ELF-1 (cell line): Measurements from ENCODE around the gene PDAP1.

Experiments
- DNase-seq: peaks from one replicate; pipeline ENCODE4 v3.0.0-alpha.2; 2016; ENCODE audit warnings: low read depth, low spot score

PDAP1 gene

DNA sequence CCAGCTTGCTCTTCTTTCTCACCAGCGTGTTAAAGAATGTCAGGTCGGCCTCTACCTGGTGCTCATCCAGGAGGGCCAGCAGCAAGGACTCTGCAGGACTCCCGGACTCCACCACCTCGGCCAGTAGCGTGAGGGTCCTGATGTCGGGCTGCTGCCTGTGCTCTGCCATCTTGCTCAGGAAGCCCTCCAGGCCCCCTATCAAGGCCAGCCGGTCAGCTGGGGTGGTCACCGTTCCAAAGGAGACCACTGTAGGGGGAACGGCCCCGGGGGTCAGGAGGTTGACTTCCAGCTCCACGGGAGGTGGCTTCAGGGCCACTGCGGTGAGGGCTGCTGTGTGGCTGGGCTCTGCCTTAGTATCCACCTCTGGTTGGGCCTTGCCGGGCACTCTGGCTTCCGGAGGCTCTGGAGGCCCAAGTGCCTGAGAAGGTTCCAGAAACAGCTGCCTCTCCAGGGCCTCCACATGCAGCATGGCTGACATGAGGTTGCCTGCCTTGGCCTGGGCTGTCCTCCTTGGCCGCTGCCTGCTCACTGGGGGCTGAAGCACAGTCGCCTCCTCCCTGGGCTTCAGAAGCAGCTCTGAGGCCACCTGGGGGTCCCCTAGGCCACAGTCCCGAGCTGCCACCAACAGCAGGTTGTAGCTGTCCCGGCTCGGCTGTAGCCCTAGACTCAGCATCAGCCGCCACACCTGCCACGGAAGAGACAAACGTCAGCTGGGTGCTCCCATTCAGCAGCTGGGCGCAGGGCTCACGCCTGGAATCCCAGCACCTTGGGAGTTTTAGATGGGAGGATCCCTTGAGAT lies 16.7 kb upstream of the PDAP1 start:
- no peak for DNase-seq

- DNase-seq = no peak
Measured at GRCh38 chr7:99422625-99423024, 14.2 kb upstream of the PDAP1 start.

- DNase-seq = no peak
Measured at GRCh38 chr7:99422186-99422585, 13.8 kb upstream of the PDAP1 start.

DNA sequence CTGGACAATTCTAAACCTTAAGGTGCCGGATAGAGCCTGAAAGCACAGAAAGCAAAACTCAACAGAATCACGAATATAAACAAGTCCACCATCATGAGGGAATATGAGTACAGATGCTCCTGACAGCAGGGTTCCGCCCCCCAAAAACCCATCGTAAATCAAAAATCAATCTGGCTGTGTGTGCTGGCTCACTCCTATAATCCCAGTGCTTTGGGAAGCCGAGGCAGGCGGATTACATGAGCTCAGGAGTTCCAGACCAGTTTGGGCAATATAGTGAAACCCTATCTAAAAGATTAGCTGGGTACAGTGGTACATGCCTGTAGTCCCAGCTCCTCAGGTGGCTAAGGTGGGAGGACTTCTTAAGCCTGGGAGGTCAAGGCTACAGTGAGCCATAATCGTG lies 12.6 kb upstream of the PDAP1 start:
- DNase-seq = no peak

- no peak for DNase-seq
Measured at GRCh38 chr7:99420213-99420612, 11.8 kb upstream of the PDAP1 start.

DNA sequence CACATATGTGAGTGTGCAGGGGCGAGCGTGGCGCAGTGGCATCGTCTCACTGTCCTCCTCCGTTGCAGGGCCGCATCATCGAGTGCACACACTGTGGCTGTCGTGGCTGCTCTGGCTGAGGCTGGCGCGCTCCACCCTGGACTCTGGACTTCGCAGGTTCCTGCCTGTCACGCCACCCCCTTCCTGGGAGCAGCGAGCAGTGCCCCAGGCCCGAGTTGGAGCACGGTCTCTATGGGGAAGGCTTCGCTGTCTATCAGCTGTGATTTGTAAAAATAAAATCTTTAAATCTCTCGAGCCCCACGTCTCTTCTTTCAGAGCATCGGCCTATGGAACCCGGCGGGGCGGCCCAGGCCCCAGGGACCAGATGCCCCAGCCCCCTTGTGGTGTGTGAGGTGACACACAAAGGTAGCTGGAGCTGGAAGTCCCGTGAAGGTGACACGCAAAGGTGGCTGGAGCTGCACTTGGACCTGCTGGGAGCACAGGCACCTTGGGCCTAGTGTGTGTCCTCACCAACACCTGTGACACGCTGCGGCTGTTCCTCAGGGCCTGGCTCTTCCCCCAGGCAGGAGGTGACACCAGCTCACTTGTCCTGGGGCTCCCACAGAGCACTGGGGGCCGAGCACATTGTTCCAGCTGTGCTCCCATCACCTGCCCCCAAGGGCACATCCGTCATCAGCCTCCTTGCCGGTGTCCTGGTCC lies 11.1 kb upstream of the PDAP1 start:
- no peak for DNase-seq

DNA sequence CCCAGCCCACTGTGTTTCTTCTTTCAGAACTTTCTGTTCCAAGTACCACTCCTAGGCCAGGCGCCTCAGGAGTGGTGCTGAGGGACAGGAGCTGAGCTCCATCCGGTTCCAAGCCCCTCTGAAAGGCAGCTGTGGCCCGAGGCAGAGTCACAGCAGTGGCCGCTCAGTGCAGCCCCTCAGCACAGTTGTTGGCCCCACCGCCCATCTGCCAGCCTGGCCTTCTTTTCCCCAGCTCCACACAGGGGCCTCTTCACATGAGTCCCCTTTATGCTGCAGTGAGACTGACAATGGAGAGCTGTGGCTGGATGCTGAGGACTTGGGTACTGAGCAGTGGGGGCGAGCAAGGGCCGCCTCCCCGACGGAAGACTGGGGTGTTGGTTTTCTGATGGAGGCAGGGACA lies 9.9 kb upstream of the PDAP1 start:
- no peak for DNase-seq

- peak; percentile 77 for DNase-seq
Measured at GRCh38 chr7:99415513-99416127, 7.2 kb upstream of the PDAP1 start.

DNA sequence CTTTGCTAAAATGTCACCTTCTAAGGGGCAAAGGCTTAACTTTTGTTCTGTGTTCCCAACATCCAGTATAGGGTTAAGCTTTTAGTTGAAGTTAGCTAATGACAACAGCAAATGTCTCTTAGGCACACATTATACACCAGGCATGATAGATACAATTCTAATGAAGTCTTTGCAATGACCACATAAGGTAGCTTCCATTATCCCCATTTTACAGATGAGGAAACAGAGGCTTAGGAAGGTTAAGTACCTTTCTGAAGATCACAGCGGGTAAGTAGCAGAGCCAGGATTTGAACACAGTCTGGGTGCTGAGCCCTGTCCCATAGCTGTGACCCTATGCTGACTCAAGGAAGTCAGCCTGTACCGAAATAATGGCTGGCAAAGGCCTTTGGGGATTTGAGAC lies 2.2 kb upstream of the PDAP1 start:
- no peak for DNase-seq

DNA sequence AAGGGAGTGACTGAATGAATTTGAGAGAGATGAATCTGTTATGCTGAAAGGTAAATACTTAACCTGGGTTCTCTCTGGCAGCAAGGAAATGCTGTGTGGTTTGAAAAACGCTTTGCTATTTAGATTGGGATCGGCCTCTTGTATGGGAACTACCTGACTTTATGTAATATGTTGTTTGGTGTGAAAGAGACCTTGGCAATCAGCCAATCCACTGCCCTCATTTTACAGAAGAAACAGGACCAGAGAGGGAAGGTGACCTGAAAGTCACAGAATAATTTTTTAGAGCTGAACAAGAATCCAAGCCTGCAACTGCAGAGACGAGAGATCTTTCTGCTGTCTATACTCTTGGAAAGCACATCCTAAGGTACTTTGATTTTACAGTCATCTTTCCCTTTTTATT lies 1.4 kb upstream of the PDAP1 start:
- no peak for DNase-seq

DNA sequence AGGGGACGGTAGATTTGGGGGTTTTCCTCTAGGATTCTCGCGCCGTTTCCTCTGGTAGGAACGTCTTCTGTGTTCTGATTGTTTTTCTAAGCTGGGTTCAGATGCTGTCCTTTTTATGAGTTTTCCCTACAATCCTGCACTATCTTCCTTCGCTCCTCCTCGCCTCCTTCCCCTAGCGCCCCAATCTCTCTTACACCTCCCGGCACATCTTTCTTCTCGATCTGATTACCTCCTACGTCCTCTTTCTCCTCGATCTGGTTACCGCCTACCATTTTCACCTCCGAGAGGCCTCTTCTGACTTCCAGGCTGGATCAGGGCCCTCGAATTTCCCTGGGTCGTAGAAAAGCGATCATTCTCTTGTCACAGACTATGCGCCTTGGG lies 785 bp upstream of the PDAP1 start:
- no peak for DNase-seq

DNA sequence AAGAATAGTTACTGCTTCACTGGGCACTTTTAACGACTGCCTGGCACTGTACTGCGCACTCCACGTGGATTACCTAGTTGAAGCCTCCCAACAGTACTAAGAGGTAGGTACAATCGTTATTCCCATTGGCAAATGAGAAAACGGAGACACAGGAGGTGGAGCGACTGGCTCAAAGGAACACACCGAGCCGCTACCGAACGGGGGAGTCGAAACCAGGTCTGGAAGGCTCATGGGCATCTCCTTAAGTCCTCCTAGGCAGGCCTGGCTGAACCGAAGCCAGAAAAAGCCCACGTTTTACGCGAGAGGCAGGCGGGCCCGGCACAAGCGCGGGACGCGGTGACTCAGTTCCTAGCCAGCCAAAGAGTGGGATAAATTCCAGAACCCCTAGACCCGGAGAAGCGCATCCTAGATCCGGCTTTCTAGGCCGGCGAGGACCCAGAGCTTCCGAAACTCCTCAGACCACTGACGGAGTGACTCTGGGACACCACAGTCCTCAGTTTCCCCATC lies 472 bp downstream of the PDAP1 start:
- DNase-seq = no peak

DNA sequence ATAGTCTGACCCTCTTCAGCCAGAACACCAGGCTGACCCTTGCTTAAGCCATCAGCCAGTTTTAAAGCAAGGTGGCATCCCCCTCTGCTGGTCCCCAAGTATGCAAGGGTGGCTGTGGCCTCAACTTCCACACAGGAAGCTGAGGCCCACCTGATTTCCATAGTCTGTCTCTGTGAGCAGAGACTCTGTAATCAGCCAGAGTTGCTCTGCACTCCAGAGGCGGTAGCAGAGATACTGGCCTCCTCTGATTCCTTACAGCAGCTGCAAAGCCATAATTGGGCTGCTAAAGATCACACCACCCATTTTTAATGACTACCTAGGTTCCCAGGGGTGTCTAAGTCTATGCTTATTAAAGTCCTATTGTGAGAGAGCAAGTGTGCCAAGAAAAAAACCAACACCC lies 1.8 kb downstream of the PDAP1 start:
- no peak for DNase-seq

DNA sequence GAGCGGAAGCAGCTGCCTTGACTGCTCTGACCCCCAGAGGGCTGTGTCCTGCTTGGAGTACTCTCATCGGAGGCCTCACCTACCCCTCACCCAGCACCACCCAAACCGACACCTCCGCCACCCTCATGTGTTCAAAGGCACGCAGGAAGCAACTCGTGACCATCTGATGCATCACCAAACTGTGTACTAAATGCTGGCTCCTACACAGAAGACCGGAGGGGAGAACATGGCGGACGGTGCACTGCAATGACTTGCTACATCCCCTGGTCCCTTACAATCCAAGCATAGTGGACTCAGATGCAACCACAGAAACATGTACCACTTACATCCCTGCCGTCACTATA lies 3.4 kb downstream of the PDAP1 start:
- DNase-seq = no peak

GRCh38 chr7:99404235-99404976 lies 4.0 kb downstream of the PDAP1 start:
- DNase-seq = no peak

DNA sequence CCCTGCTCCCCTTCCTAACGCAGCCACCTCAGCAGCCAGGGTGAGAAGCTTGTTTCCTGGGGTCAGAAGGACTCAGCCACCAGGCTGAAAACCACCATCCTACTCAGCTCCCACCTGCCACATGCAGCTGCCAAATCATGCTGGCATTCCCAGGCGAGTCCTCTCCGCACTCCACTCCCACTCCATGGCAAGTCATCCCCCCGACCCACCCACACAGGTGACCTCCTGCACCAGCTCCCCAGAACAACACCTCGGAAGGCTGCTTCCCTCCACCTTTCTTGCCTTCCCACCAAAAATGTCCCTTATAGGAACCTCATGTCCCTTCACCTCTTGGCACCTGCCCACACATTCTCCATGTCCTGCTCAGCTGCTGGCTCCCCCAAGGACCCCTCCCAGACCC lies 4.6 kb downstream of the PDAP1 start:
- no peak for DNase-seq

DNA sequence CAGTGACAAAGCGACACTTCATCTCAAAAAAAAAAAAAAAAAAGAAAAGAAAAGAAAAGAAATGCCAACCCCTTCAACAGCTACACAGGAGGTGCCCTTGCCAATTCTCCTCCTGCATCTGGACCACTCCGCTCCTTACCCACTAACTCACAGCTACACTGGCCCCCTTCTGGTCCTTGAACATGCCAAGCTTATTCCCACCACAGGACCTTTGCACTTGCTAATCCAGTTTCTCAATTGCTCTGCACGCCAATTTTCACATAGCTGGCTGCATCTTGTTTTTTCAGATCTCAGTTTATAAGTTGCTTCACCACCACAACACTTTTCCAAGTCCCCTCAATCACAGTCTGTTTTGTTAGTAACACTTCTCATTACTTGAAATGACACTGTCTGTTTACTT lies 5.5 kb downstream of the PDAP1 start:
- no peak for DNase-seq

DNA sequence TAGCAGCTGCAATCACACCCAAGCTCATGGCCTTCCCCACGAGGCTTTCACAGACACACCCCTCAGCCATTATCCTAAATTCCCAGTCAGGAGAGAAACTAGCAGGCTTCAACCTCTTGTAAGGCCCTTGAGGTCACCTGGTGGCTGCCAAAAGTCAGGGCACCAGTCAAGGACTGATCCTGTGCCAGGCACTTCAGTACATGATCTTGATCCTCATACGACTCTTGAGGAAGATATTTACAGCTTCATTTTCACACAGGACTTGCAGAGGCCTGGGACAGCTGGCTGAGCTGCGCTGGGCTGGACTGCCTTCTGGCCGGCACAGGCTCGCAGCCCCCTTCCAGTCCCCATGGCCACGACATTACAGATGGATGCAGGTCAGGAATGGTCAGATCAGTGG lies 8.8 kb downstream of the PDAP1 start:
- no peak for DNase-seq

DNA sequence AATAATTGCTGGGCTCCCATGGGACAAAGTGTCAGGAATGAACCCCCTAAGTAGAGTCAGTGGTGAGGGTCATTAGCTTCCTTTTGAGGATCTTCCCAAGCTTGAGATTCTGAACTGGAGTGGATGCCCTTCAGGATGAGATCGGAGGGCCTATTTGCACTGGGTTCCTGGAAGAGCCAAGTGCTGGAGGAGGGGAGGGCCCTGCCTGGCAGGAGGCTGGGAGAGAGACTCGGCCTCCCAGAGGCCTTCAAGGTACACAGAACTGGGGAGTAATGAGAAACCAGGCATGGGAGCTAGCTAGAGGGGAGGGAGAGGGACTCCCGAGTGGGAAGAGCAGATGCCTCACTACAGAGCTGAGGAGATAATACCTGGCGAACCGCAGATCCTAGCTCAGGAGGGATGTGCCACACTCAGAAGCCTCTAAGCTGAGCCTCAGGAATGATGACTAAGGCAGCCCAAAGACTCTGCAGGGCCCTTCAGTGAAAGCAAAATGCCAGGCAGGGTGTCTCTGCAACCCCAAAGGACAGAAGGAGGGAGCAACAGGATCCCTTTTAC lies 9.4 kb downstream of the PDAP1 start:
- no peak for DNase-seq

- no peak for DNase-seq
Measured at GRCh38 chr7:99397297-99397983, 11.0 kb downstream of the PDAP1 start.
